Activated CD4-positive, alpha-beta memory T cell treated with anti-CD3 and anti-CD28 coated beads for 36 hours (primary cell): Measurements from ENCODE around the gene CADM2. TPM values are rescaled to one million over a fixed set of nuclear protein-coding genes. Genes with fewer than 3 reads are reported as not detected.

Source experiments
- CTCF ChIA-PET: fragments of 350-600 bp; sonication (Branson Sonifier 250); formaldehyde crosslinking; loops from one replicate; lab custom pipeline; 2021; ENCODE audit warnings: antibody characterized with exemption, inconsistent platforms; lab: Charles Lee
- POLR2A ChIA-PET: fragments of 350-600 bp; sonication (Branson Sonifier 250); formaldehyde crosslinking; loops from one replicate; lab custom pipeline; 2021; ENCODE audit warnings: antibody characterized with exemption; lab: Charles Lee
- DNase-seq: peaks from one replicate; pipeline ENCODE4 v3.0.0-alpha.2; 2020
- H3K27ac Mint-ChIP-seq: one replicate; pipeline ENCODE4 v1.8.0; 2021; ENCODE audit warnings: mixed read lengths
- H3K27me3 Mint-ChIP-seq: one replicate; pipeline ENCODE4 v1.8.0; 2021; ENCODE audit warnings: mixed read lengths
- H3K36me3 Mint-ChIP-seq: one replicate; pipeline ENCODE4 v1.8.0; 2021; ENCODE audit warnings: mixed read lengths
- H3K4me1 Mint-ChIP-seq: one replicate; pipeline ENCODE4 v1.8.0; 2021; ENCODE audit warnings: low read depth, mixed read lengths
- H3K4me3 Mint-ChIP-seq: one replicate; pipeline ENCODE4 v1.8.0; 2021; ENCODE audit warnings: mild to moderate bottlenecking, mixed read lengths
- H3K9me3 Mint-ChIP-seq: one replicate; pipeline ENCODE4 v1.8.0; 2021; ENCODE audit warnings: mixed read lengths
- intact Hi-C: fragments of 100-400 bp; cut with micrococcal nuclease; formaldehyde crosslinking; loops from one replicate; pipeline ENCODE4 v1.15.1; 2023
- total RNA-seq, 2 experiments: library from RNA; stranded (reverse); gene quantifications; one replicate each; pipeline ENCODE4 v1.2.3, GENCODE V29; 2021

CADM2 gene
- total RNA-seq, 2 experiments from 2014 or later, result not detected

- H3K36me3 Mint-ChIP-seq, result no peaks in the 10 kb centered on the region
- no peaks in the 10 kb centered on the region for H3K4me1 Mint-ChIP-seq
- intact Hi-C loops, result no loop called here
Measured at GRCh38 chr3:85254738-85255137, 295.9 kb downstream of the CADM2 start.

DNA sequence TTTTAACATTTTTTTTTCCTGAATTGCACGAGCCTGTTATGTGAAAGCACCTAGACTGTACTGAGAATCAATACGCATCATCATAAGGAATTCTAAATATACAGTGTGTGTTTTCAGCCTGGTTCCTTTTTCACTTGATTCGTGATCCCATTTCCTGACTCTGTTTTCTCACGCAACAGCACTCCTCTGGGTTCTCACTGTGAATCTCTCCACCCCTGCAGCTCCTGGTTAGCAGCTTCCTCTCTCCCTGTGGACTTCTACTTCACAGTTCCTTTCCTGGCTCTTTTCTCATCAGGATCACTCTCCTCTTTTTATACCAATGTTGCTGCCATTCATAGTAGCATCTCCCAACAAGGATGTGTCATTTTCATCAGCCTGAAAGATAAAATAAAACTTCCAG, 297.2 kb downstream of the CADM2 start:
- H3K36me3 Mint-ChIP-seq, result no peaks in the 10 kb centered on the region
- intact Hi-C loops, result no loop called here
- no peak overlapping the region for H3K4me3 Mint-ChIP-seq
- H3K27ac Mint-ChIP-seq, result no peak overlapping the region
- no peaks in the 10 kb centered on the region for H3K27me3 Mint-ChIP-seq
- ChIA-PET CTCF (no interaction called here), POLR2A (no interaction called here)
- no peaks in the 10 kb centered on the region for H3K4me1 Mint-ChIP-seq
- peaks cover 15% of the 10 kb centered on the region for H3K9me3 Mint-ChIP-seq
- no peak for DNase-seq

More at GRCh38 chr3:85254738-85255137, 295.9 kb downstream of the CADM2 start:
- no peak for DNase-seq
- no peaks in the 10 kb centered on the region for H3K27me3 Mint-ChIP-seq
- no peak overlapping the region for H3K4me3 Mint-ChIP-seq
- H3K27ac Mint-ChIP-seq, result no peak overlapping the region
- ChIA-PET CTCF (no interaction called here), POLR2A (no interaction called here)
- H3K9me3 Mint-ChIP-seq, result peaks cover 15% of the 10 kb centered on the region

- Mint-ChIP-seq H3K27ac (no peak overlapping the region), H3K36me3 (no peaks in the 10 kb centered on the region), H3K4me1 (no peaks in the 10 kb centered on the region), H3K9me3 (peaks cover 11% of the 10 kb centered on the region), H3K4me3 (no peak overlapping the region), H3K27me3 (no peaks in the 10 kb centered on the region)
- CTCF ChIA-PET, result no interaction called here
- intact Hi-C loops, result no loop called here
- POLR2A ChIA-PET, result no interaction called here
- no peak for DNase-seq
Measured at GRCh38 chr3:85258326-85258725, 299.5 kb downstream of the CADM2 start.

GRCh38 chr3:85258819-85259218, 300.0 kb downstream of the CADM2 start:
- intact Hi-C loops, result no loop called here
- no peaks in the 10 kb centered on the region for H3K4me1 Mint-ChIP-seq
- no peaks in the 10 kb centered on the region for H3K36me3 Mint-ChIP-seq

GRCh38 chr3:85259748-85260147, 301.0 kb downstream of the CADM2 start:
- Mint-ChIP-seq H3K27me3 (no peaks in the 10 kb centered on the region), H3K9me3 (peaks cover 9% of the 10 kb centered on the region), H3K27ac (no peak overlapping the region), H3K36me3 (no peaks in the 10 kb centered on the region), H3K4me3 (no peak overlapping the region), H3K4me1 (no peaks in the 10 kb centered on the region)
- intact Hi-C loops, result no loop called here
- no peak for DNase-seq
- POLR2A ChIA-PET, result no interaction called here
- CTCF ChIA-PET, result no interaction called here

More at GRCh38 chr3:85258819-85259218, 300.0 kb downstream of the CADM2 start:
- CTCF ChIA-PET, result no interaction called here
- Mint-ChIP-seq H3K27ac (no peak overlapping the region), H3K27me3 (no peaks in the 10 kb centered on the region), H3K9me3 (peaks cover 10% of the 10 kb centered on the region), H3K4me3 (no peak overlapping the region)
- POLR2A ChIA-PET, result no interaction called here
- DNase-seq, result no peak

- intact Hi-C loops, result no loop called here
- Mint-ChIP-seq H3K9me3 (peaks cover 7% of the 10 kb centered on the region), H3K27me3 (no peaks in the 10 kb centered on the region), H3K4me3 (no peak overlapping the region), H3K27ac (no peak overlapping the region), H3K36me3 (no peaks in the 10 kb centered on the region), H3K4me1 (no peaks in the 10 kb centered on the region)
- POLR2A ChIA-PET, result no interaction called here
- no peak for DNase-seq
- CTCF ChIA-PET, result no interaction called here
Measured at GRCh38 chr3:85264381-85264780, 305.6 kb downstream of the CADM2 start.

- no peak for DNase-seq
- Mint-ChIP-seq H3K36me3 (no peaks in the 10 kb centered on the region), H3K9me3 (peaks cover 3% of the 10 kb centered on the region)
Measured at GRCh38 chr3:85270488-85270887, 311.7 kb downstream of the CADM2 start.

DNA sequence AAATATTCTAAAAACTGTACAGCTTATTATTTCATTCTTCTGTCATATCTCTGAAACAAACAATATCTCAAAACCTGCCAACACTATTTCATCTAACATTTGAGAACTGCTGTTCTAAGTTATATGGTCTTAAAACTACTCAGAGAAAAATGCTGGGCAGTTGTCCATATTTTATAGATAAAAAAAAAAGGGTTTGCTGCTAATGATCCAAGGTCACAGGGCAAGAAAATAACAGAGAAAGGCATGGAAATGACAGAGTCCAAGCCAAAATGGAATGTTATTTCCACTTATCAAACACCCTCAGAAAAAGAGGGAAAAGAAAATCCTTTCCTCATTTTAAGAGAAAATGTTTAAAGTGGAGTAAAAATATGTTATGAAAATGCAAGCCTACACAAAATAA, 313.1 kb downstream of the CADM2 start:
- DNase-seq, result no peak
- intact Hi-C loops, result no loop called here
- POLR2A ChIA-PET, result no interaction called here

More at GRCh38 chr3:85270488-85270887, 311.7 kb downstream of the CADM2 start:
- ChIA-PET CTCF (no interaction called here), POLR2A (no interaction called here)
- no peak overlapping the region for H3K4me3 Mint-ChIP-seq
- H3K27ac Mint-ChIP-seq, result no peak overlapping the region
- intact Hi-C loops, result no loop called here
- H3K27me3 Mint-ChIP-seq, result no peaks in the 10 kb centered on the region
- no peaks in the 10 kb centered on the region for H3K4me1 Mint-ChIP-seq

DNA sequence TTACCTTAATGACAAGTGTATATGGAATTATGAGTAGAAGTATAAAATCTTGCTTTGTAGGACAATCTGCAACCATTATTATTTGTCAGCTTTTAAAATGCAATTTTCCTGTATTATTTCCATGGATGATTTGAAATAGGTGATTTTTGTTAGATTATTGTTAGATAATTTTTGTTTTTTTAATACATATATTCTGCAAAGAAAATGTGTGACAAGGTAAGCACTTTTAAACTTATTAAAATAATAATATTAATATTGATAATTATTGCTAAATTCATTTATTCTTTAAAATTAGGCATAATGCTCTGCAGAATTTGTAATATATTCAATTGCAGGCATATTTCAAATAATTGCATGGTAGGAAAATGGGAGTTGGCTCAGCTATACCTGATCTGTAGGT, 329.5 kb downstream of the CADM2 start:
- H3K9me3 Mint-ChIP-seq, result peaks cover 5% of the 10 kb centered on the region
- intact Hi-C loops, result no loop called here
- DNase-seq, result no peak
- no peaks in the 10 kb centered on the region for H3K4me1 Mint-ChIP-seq
- CTCF ChIA-PET, result no interaction called here
- H3K27ac Mint-ChIP-seq, result no peak overlapping the region
- no peaks in the 10 kb centered on the region for H3K36me3 Mint-ChIP-seq
- no peaks in the 10 kb centered on the region for H3K27me3 Mint-ChIP-seq
- POLR2A ChIA-PET, result no interaction called here
- no peak overlapping the region for H3K4me3 Mint-ChIP-seq

More for the DNA sequence above, 313.1 kb downstream of the CADM2 start:
- Mint-ChIP-seq H3K4me1 (no peaks in the 10 kb centered on the region), H3K36me3 (no peaks in the 10 kb centered on the region), H3K27me3 (no peaks in the 10 kb centered on the region), H3K9me3 (no peaks in the 10 kb centered on the region), H3K27ac (no peak overlapping the region), H3K4me3 (no peak overlapping the region)
- CTCF ChIA-PET, result no interaction called here

- CTCF ChIA-PET, result no interaction called here
- Mint-ChIP-seq H3K9me3 (peaks cover 14% of the 10 kb centered on the region), H3K4me3 (no peak overlapping the region), H3K27ac (no peak overlapping the region), H3K27me3 (no peaks in the 10 kb centered on the region), H3K4me1 (no peaks in the 10 kb centered on the region), H3K36me3 (no peaks in the 10 kb centered on the region)
- no peak for DNase-seq
- POLR2A ChIA-PET, result no interaction called here
- intact Hi-C loops, result no loop called here
Measured at GRCh38 chr3:85297291-85297690, 338.5 kb downstream of the CADM2 start.

DNA sequence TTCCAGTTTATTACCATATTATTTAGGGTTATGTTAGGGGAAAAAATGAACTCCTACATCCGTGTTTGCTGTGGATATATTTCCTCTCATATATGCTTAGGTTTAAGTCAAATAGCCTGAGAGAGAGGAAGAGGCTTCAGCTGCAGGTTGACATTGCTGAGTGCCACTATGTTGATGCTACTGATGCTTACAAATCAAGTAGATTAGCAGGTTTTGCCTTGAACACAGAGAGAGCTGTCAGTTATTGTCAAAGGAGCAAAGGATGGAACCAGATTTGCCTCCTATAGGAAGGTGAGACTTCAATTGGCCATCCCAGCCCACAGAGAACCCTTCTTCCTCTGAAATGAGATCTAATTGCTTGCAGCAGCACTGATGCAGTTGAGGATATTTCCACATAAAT, 339.2 kb downstream of the CADM2 start:
- no peak overlapping the region for H3K4me3 Mint-ChIP-seq
- H3K27me3 Mint-ChIP-seq, result no peaks in the 10 kb centered on the region
- H3K9me3 Mint-ChIP-seq, result peaks cover 14% of the 10 kb centered on the region
- CTCF ChIA-PET, result no interaction called here
- H3K4me1 Mint-ChIP-seq, result no peaks in the 10 kb centered on the region
- intact Hi-C loops, result no loop called here
- no peak overlapping the region for H3K27ac Mint-ChIP-seq
- POLR2A ChIA-PET, result no interaction called here
- no peak for DNase-seq
- H3K36me3 Mint-ChIP-seq, result no peaks in the 10 kb centered on the region

- POLR2A ChIA-PET, result no interaction called here
- CTCF ChIA-PET, result no interaction called here
- H3K27me3 Mint-ChIP-seq, result no peaks in the 10 kb centered on the region
- peaks cover 7% of the 10 kb centered on the region for H3K9me3 Mint-ChIP-seq
- no peaks in the 10 kb centered on the region for H3K36me3 Mint-ChIP-seq
- intact Hi-C loops, result no loop called here
- no peaks in the 10 kb centered on the region for H3K4me1 Mint-ChIP-seq
- H3K27ac Mint-ChIP-seq, result no peak overlapping the region
- DNase-seq, result no peak
- H3K4me3 Mint-ChIP-seq, result no peak overlapping the region
Measured at GRCh38 chr3:85303156-85303555, 344.4 kb downstream of the CADM2 start.

GRCh38 chr3:85304360-85304964, 345.7 kb downstream of the CADM2 start:
- DNase-seq, result no peak
- Mint-ChIP-seq H3K4me1 (no peaks in the 10 kb centered on the region), H3K36me3 (no peaks in the 10 kb centered on the region), H3K27ac (no peak overlapping the region), H3K4me3 (no peak overlapping the region), H3K9me3 (peaks cover 9% of the 10 kb centered on the region), H3K27me3 (no peaks in the 10 kb centered on the region)
- ChIA-PET CTCF (no interaction called here), POLR2A (no interaction called here)
- intact Hi-C loops, result no loop called here
